RWPE2 (cell line): ENCODE results near the gene CCL25.

ENCODE experiments used
- ATAC-seq: fragments of 200-7000 bp; cut with Tn5 transposase; 3 replicates; pipeline ENCODE4 v1.9.1; 2021; ENCODE audit warnings: low read depth
- DNase-seq: peaks from one replicate; pipeline ENCODE4 v3.0.0-alpha.2; 2020; ENCODE audit warnings: low spot score
- H3K27ac ChIP-seq: fragments of 450-650 bp; 2 replicates; pipeline ENCODE4 v1.5.1; 2017; ENCODE audit warnings: mild to moderate bottlenecking; ENCODE audit not compliant: poor library complexity, severe bottlenecking
- H3K27me3 ChIP-seq: fragments of 250-450 bp; sonication (Bioruptor Pico); 2 replicates; pipeline ENCODE4 v1.5.1; 2021; ENCODE audit warnings: mild to moderate bottlenecking, moderate library complexity; ENCODE audit not compliant: insufficient read depth, poor library complexity, severe bottlenecking
- H3K36me3 ChIP-seq: fragments of 250-450 bp; sonication (Bioruptor Pico); 2 replicates; pipeline ENCODE4 v1.5.1; 2020; ENCODE audit warnings: low read depth, mild to moderate bottlenecking, moderate library complexity
- H3K4me1 ChIP-seq: fragments of 250-450 bp; sonication (Bioruptor Pico); 2 replicates; pipeline ENCODE4 v1.5.1; 2021; ENCODE audit warnings: mild to moderate bottlenecking, moderate library complexity; ENCODE audit not compliant: insufficient read depth, poor library complexity, severe bottlenecking
- H3K4me3 ChIP-seq: fragments of 250-450 bp; sonication (Bioruptor Pico); 2 replicates; pipeline ENCODE4 v1.5.1; 2021; ENCODE audit warnings: mild to moderate bottlenecking, moderate library complexity; ENCODE audit not compliant: severe bottlenecking
- H3K9me3 ChIP-seq: fragments of 250-450 bp; sonication (Bioruptor Pico); 2 replicates; pipeline ENCODE4 v1.5.1; 2021; ENCODE audit warnings: mild to moderate bottlenecking, moderate library complexity; ENCODE audit not compliant: severe bottlenecking
- CTCF ChIP-seq: fragments of 450-650 bp; IDR thresholded peaks from one replicate; pipeline ENCODE4 v1.5.1; 2017; ENCODE audit warnings: mild to moderate bottlenecking, moderate library complexity; ENCODE audit not compliant: poor library complexity, severe bottlenecking

The CCL25 gene

DNA sequence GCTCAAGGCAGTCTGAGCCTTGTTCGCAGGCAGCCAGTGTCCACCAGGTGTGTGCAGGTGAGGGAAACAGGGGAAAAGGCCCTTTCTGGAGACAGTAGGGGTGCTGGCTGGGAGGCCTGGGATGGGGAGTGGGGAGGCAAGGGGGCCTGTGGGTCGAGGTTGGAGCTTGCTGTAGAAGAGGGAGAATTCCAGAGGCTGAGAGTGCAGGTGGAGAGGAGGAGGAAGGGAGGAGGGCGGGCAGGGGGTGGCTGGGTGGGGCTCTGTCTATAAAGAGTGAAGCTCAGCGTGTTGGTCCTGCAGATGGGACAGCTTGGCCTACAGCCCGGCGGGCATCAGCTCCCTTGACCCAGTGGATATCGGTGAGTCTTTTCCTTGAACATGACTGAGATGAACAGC is at the start of gene CCL25:
Gene CCL25 (plus strand): TSS at position 297 of the 396 bp plus-strand sequence. CDS start 290 bp downstream, outside the sequence.
- no peak within 1 kb of the TSS for H3K4me3 ChIP-seq
- H3K4me1 ChIP-seq: no peaks in the 10 kb centered on the region
- no peak for ATAC-seq
- TF ChIP-seq CTCF: no peak
- H3K9me3 ChIP-seq: no peaks in the 10 kb centered on the region
- DNase-seq: no peak
- no peaks in the 10 kb centered on the region for H3K27me3 ChIP-seq
- H3K27ac ChIP-seq: no peak within 1 kb of the TSS
- no peaks in the 10 kb centered on the region for H3K36me3 ChIP-seq

DNA sequence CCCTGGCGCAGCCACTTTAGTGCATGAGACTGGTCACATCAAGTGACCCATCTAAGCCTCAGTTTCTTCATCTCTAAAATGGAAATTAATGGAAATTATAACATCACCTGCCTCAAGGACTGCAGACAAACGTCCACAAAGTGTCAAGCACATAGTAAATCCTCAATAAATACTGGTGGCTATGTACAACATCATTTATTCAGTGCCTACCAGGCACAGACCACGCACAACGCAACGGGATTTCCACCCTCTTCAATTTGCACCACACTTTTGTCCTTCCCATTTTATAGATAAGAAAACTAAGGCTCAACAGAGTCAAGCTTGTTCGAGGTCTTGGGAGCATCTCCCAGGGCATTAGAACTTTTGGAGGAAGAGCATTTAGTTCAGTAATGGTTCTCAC is 48.6 kb upstream of the CCL25 start:
- ATAC-seq (no peak), DNase-seq (no peak)
- TF ChIP-seq CTCF: no peak
- H3K4me1 ChIP-seq: peaks cover 6% of the 10 kb centered on the region
- peak overlapping the region; percentile 76 for H3K4me3 ChIP-seq
- H3K9me3 ChIP-seq: no peaks in the 10 kb centered on the region
- no peak overlapping the region for H3K27ac ChIP-seq
- H3K27me3 ChIP-seq: no peaks in the 10 kb centered on the region
- peaks cover 16% of the 10 kb centered on the region for H3K36me3 ChIP-seq

DNA sequence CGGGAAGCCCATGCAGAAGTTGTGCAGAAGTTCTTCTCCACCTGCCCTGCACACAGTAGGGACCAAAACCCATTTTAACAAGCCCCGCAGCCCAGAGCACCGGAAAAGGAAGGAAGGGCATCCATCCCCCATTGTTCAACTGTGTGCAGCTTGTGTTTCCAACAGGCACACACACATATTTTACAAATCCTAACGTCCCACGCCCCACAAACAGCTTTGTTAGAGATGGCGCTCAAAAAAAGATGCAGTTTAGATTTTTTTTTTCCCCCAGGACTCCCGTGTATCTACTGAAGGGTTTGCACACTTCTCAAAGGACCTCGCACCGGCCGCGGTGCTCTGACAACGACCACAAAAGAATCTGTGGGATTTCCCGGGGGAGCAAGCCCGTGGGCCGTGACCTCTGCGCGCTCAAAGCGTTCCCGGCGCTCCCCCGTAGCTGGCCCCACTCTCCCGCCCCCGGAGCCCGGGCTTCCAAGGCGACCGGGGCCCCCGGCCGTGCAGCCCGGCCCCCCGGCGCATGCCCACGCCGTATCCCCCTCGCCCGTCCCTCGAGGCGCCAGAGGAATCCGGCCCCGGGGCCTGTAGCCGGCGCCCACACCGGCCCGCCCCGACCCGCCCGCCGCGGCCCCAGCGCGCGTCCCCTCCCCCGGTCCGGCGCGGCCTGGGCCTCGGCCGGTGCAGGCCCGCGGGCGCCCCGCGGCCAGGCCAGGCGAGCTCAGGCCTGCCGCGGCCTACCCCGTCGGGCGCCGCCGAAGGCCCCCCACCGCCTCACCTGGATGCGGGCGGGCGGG is 47.6 kb upstream of the CCL25 start:
- no peaks in the 10 kb centered on the region for H3K9me3 ChIP-seq
- H3K27me3 ChIP-seq: no peaks in the 10 kb centered on the region
- peak overlapping the region; percentile 76 for H3K4me3 ChIP-seq
- ATAC-seq: no peak
- H3K4me1 ChIP-seq: peaks cover 6% of the 10 kb centered on the region
- DNase-seq: no peak
- H3K36me3 ChIP-seq: peaks cover 8% of the 10 kb centered on the region
- TF ChIP-seq CTCF: no peak
- H3K27ac ChIP-seq: peak overlapping the region; percentile 56

DNA sequence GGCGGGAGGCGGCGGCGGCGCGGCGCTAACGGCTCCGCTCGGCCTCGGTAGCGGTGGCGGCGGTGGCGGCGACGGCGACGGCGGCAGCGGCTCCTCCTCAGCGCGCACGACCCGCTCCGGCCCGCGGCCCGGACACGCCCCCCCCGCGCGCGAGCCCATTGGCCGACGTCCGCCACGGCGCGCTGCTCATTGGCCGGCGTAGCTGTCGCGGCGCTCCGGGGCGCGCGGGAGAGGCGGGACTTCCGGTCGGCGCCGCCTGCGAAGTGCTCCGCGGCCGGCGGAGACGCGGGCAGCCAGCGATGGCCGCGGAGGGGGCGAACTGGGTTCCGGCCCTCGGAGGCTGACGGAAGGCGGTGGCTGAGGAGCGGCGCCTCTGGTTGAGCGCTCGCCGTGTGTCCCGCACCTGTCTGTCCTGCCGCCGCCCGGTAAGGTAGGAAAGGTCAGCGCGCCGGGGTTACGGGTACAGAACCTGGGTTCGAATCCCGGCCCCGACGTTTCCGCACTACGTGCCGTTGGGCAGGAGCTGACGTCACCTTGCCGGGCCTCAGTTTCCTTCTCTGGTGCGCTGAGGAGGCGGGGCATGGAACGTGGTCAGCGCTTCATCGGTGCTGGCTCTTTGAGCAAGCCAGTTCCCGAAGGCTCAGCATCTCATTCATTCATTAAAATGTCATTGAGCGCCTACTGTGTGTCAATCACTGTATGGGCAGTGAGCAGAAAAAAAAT is 46.9 kb upstream of the CCL25 start, which contains the start of gene ELAVL1:
Gene ELAVL1 (minus strand): TSS at position 108 of the 723 bp plus-strand sequence. CDS start 13,826 bp downstream, outside the sequence.
- peak; percentile 86 for ATAC-seq

More for the DNA sequence above, 46.9 kb upstream of the CCL25 start, which contains the start of gene ELAVL1:
- no peaks in the 10 kb centered on the region for H3K27me3 ChIP-seq
- peaks cover 6% of the 10 kb centered on the region for H3K4me1 ChIP-seq
- no peak for TF ChIP-seq CTCF
- peaks cover 3% of the 10 kb centered on the region; the same call in 1 of the 2 replicates for H3K36me3 ChIP-seq
- no peak for DNase-seq
- H3K4me3 ChIP-seq: peak within 1 kb of the TSS; percentile 76
- H3K27ac ChIP-seq: peak within 1 kb of the TSS; percentile 56
- H3K9me3 ChIP-seq: no peaks in the 10 kb centered on the region
